GM21529 (cell line): Measurements from ENCODE around the gene CCDC9B.
A peak's percentile ranks its signal among the peaks of the same experiment; 100 is the strongest.

Experiments used
- ATAC-seq: cut with Tn5 transposase; IDR thresholded peaks from one replicate; pipeline ENCODE4 v1.9.1; 2021; ENCODE audit not compliant: unreplicated experiment

The CCDC9B gene

GRCh38 chr15:40365624-40366456 lies 25.1 kb upstream of the CCDC9B start:
- no peak for ATAC-seq

GRCh38 chr15:40365016-40365415 lies 24.3 kb upstream of the CCDC9B start:
- ATAC-seq: no peak

- no peak for ATAC-seq
Measured at GRCh38 chr15:40364251-40364650, 23.5 kb upstream of the CCDC9B start.

GRCh38 chr15:40363611-40364010 lies 22.9 kb upstream of the CCDC9B start:
- ATAC-seq: no peak

GRCh38 chr15:40361640-40362039 lies 20.9 kb upstream of the CCDC9B start:
- no peak for ATAC-seq

GRCh38 chr15:40360015-40360414 lies 19.3 kb upstream of the CCDC9B start:
- no peak for ATAC-seq

GRCh38 chr15:40358471-40359353 lies 18.0 kb upstream of the CCDC9B start:
- ATAC-seq: peak; percentile 25

- peak; percentile 76 for ATAC-seq
Measured at GRCh38 chr15:40357723-40358470, 17.2 kb upstream of the CCDC9B start, which contains the start of gene DISP2. DISP2 (plus strand) TSS chr15:40358219; CDS start chr15:40358322, 103 bp downstream.

- no peak for ATAC-seq
Measured at GRCh38 chr15:40357246-40357645, 16.5 kb upstream of the CCDC9B start.

- no peak for ATAC-seq
Measured at GRCh38 chr15:40355976-40356585, 15.3 kb upstream of the CCDC9B start.

- ATAC-seq: no peak
Measured at GRCh38 chr15:40354408-40355171, 13.9 kb upstream of the CCDC9B start.

GRCh38 chr15:40353697-40354096 lies 13.0 kb upstream of the CCDC9B start:
- ATAC-seq: no peak

- no peak for ATAC-seq
Measured at GRCh38 chr15:40352281-40352901, 11.7 kb upstream of the CCDC9B start.

- ATAC-seq: no peak
Measured at GRCh38 chr15:40349163-40349562, 8.4 kb upstream of the CCDC9B start.

- no peak for ATAC-seq
Measured at GRCh38 chr15:40348474-40348870, 7.7 kb upstream of the CCDC9B start.

- ATAC-seq: no peak
Measured at GRCh38 chr15:40347559-40348473, 7.1 kb upstream of the CCDC9B start.

- no peak for ATAC-seq
Measured at GRCh38 chr15:40346579-40347558, 6.1 kb upstream of the CCDC9B start.
